Testis (tissue), 3 donors: ENCODE results near the gene APOH. TPM values are rescaled to one million over a fixed set of nuclear protein-coding genes. Genes with fewer than 3 reads are reported as not detected.

ENCODE experiments used
- DNase-seq: peaks from one replicate; pipeline ENCODE4 v3.0.0-alpha.2; 2019
- H3K27ac ChIP-seq, 2 donors: fragments of 200-600 bp; sonication (generic); one replicate each; pipeline ENCODE4 v1.5.1; 2019
- H3K27me3 ChIP-seq: fragments of 200-600 bp; sonication (generic); one replicate; pipeline ENCODE4 v1.5.1; 2019
- H3K36me3 ChIP-seq: fragments of 200-600 bp; sonication (generic); one replicate; pipeline ENCODE4 v1.5.1; 2017; ENCODE audit warnings: low read depth; ENCODE audit errors: missing control alignments
- H3K4me1 ChIP-seq: fragments of 200-600 bp; sonication (generic); one replicate; pipeline ENCODE4 v1.5.1; 2019
- H3K4me3 ChIP-seq, 2 donors: fragments of 200-600 bp; sonication (generic); one replicate each; pipeline ENCODE4 v1.5.1; 2017 to 2019
- H3K9me3 ChIP-seq: fragments of 200-600 bp; sonication (generic); one replicate; pipeline ENCODE4 v1.5.1; 2017
- CTCF ChIP-seq, 3 experiments: fragments of 450-650 bp in 2 of 3; fragments of 200-600 bp in 1 of 3; sonication (generic) in 1 of 3; IDR thresholded peaks; one replicate each; pipeline ENCODE4 v1.5.1; 2016 to 2019; ENCODE audit warnings: antibody characterized with exemption in 3 of 3, mild to moderate bottlenecking in 2 of 3, moderate library complexity in 1 of 3
- POLR2A ChIP-seq: fragments of 450-650 bp; IDR thresholded peaks from one replicate; pipeline ENCODE4 v1.6.1; 2017; ENCODE audit warnings: antibody characterized with exemption, mild to moderate bottlenecking, moderate library complexity
- WGBS, 2 donors: methylation state at CpG; one replicate each; pipeline ENCODE4 v1.1.5; 2018; 5-methylcytosine and 5-hydroxymethylcytosine counted together
- intact Hi-C: fragments of 100-400 bp; cut with DNase I; formaldehyde crosslinking; loops from one replicate; pipeline ENCODE4 v1.15.1; 2023; ENCODE audit warnings: low total_unique reads
- polyA plus RNA-seq: library from polyadenylated mRNA; stranded (reverse); fragments of 350-450 nt; fragmentation: Illumina TruSeq; extraction: RNeasy Lipid Tissue Mini Kit (QIAGEN cat#74804); gene quantifications from one replicate; pipeline ENCODE4 v1.2.3, GENCODE V29; 2014; ENCODE audit warnings: low read depth, low replicate concordance; ENCODE audit not compliant: insufficient read depth
- total RNA-seq, 2 donors: library from RNA; depleted of rRNA; stranded (reverse); fragments of >200 nt; gene quantifications; one replicate each; pipeline ENCODE4 v1.2.3, GENCODE V29; 2016

Gene APOH
- total and polyA plus RNA-seq, 3 donors from 2014 or later = 0.63 to 1.2 (median 0.74) TPM

GRCh38 chr17:66221755-66222530 lies 7.3 kb downstream of the APOH start:
- DNase-seq = no peak
- H3K27me3 ChIP-seq = no peaks in the 10 kb centered on the region
- WGBS, 2 donors = 86 to 88% methylated on average over 11 of the region's 11 CpGs
- H3K36me3 ChIP-seq = no peaks in the 10 kb centered on the region
- no peak overlapping the region for H3K27ac ChIP-seq
- TF ChIP-seq POLR2A (no peak), CTCF (IDR thresholded peaks at IDR 0.05) (no peak)
- intact Hi-C loops = no loop called here
- H3K4me1 ChIP-seq = no peaks in the 10 kb centered on the region
- H3K4me3 ChIP-seq = no peak overlapping the region
- no peaks in the 10 kb centered on the region for H3K9me3 ChIP-seq

GRCh38 chr17:66221343-66221742 lies 7.9 kb downstream of the APOH start:
- intact Hi-C loops = no loop called here
- Histone ChIP-seq H3K36me3 (no peaks in the 10 kb centered on the region), H3K27ac (no peak overlapping the region), H3K4me3 (no peak overlapping the region), H3K4me1 (no peaks in the 10 kb centered on the region), H3K27me3 (no peaks in the 10 kb centered on the region), H3K9me3 (no peaks in the 10 kb centered on the region)
- DNase-seq = no peak
- no peak for TF ChIP-seq CTCF (IDR thresholded peaks at IDR 0.05)
- TF ChIP-seq POLR2A = no peak

- Histone ChIP-seq H3K36me3 (no peaks in the 10 kb centered on the region), H3K4me3 (no peak overlapping the region), H3K27ac (no peak overlapping the region), H3K27me3 (no peaks in the 10 kb centered on the region), H3K4me1 (no peaks in the 10 kb centered on the region), H3K9me3 (no peaks in the 10 kb centered on the region)
- no peak for TF ChIP-seq POLR2A
- no peak for TF ChIP-seq CTCF (IDR thresholded peaks at IDR 0.05)
- intact Hi-C loops = no loop called here
- no peak for DNase-seq
- WGBS, 2 donors = 72 to 84% methylated on average over 8 of the region's 8 CpGs
These were observed 9.0 kb downstream of the APOH start for GRCh38 chr17:66220079-66220835.

GRCh38 chr17:66215529-66215911 lies 13.7 kb downstream of the APOH start:
- no peak overlapping the region for H3K27ac ChIP-seq
- H3K4me1 ChIP-seq = no peaks in the 10 kb centered on the region
- 78 to 95% methylated on average over 3 of the region's 3 CpGs for WGBS, 2 donors
- intact Hi-C loops = no loop called here
- H3K36me3 ChIP-seq = no peaks in the 10 kb centered on the region
- H3K4me3 ChIP-seq = no peak overlapping the region
- no peaks in the 10 kb centered on the region for H3K27me3 ChIP-seq
- TF ChIP-seq POLR2A = no peak
- TF ChIP-seq CTCF (IDR thresholded peaks at IDR 0.05) = no peak
- no peak for DNase-seq
- no peaks in the 10 kb centered on the region for H3K9me3 ChIP-seq
